Epithelial cell of prostate (primary cell): ENCODE measurements around the gene AP1B1.
A peak's percentile ranks its signal among the peaks of the same experiment; 100 is the strongest.
"Not testable (repeated sequence)": the region's sequence is repeated elsewhere in the genome, so short reads cannot be mapped to it uniquely, and the experiment has no call there.

Experiments used
- DNase-seq: peaks from one replicate; pipeline ENCODE4 v3.0.0-alpha.2; 2011; ENCODE audit warnings: low read depth, low spot score
- H3K27ac ChIP-seq: fragments of 450-650 bp; 2 replicates; pipeline ENCODE4 v1.5.1; 2017; ENCODE audit warnings: mild to moderate bottlenecking

Gene AP1B1

GRCh38 chr22:29387921-29388758, at the start of gene AP1B1:
Gene AP1B1 (minus strand): TSS chr22:29388570. CDS start chr22:29367243, 21,327 bp downstream.
- H3K27ac ChIP-seq = peak within 1 kb of the TSS; percentile 45
- peak; percentile 46 for DNase-seq

- DNase-seq = no peak
- no peak overlapping the region for H3K27ac ChIP-seq
Measured at GRCh38 chr22:29435236-29436136, 47.1 kb upstream of the AP1B1 start.

DNA sequence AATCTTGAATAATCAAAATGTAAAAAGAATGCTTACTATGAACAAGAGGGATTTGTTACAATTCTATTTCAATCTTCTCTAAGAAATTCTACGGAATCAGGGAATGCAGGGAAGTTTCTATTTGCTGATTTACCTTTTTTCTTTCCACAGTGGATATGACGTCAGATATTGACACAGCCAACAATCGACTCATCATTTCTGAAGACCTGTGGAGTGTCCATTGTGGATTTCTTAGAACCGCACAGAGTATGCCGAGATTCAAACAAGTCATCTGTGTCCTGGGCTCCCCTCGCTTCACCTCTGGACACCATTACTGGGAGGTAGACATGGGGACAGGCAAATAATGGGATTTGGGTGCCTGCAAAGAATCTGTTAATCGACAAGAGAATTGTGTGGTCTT, 45.9 kb upstream of the AP1B1 start:
- DNase-seq = no peak
- H3K27ac ChIP-seq = no peak overlapping the region

DNA sequence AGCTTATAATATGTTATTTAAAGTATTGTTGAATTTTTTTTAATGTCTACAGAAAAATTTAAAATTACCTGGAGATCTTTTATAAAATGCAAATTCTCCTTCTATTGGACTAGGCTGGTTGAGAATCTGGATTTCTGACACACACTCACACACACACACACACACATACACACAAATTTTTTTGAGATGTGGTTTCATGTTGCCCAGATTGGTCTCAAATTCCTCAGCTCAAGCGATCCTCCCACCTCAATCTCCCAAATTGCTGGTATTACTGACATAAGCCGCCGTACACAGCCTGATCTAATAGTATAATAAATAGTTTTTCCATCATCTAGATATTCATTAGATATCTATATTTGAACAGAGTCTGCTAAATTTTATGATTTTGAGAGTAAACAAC, 45.5 kb upstream of the AP1B1 start:
- H3K27ac ChIP-seq = no peak overlapping the region
- DNase-seq = no peak

DNA sequence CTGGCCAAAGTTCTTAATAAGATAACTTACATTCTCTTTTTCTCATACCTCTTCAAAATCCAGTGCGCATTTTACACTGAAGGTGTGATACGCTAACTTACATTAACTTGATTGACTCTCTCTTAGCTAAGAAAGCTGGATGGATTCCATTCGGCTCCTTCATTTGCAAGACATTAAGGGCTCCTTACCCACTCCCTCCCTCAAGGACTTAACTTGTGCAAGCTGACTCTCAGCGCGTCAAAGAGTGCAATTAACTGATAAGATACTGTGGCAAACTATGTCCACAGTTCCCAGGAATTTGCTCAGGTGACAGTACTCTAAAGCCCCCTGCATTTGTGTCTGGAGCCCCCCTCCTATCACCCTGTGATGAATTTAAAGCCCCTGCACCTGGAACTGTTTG, 43.6 kb upstream of the AP1B1 start:
- H3K27ac ChIP-seq = no peak overlapping the region
- DNase-seq = no peak

DNA sequence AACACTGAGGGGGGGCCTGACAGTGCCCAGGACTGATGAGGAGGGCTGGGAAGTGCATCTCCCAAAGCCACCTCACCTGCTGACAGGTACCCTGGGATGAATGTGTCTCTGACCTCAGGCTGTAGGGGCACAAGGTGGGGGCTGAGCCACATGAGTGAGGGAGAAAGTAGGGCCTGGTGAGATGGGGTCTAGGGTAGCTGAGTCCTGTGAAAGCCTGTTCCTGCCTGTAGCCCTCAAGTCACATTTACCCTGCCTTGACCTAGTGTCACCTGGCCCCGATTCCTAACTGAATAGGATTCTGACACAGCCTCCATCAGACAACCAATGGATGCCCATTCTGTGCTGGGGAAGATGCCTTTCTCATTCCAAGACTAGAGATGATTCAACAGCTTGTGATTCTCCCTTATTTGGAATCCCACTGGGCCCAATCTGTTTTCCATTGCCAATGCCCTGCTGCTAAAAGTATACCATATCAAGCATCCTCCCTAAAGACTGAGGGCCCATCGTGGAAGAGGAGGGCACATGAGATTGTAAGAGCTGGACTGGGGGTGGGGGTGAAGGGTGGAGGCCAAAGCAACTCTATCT, 38.9 kb upstream of the AP1B1 start:
- H3K27ac ChIP-seq = no peak overlapping the region
- DNase-seq = no peak

GRCh38 chr22:29426476-29426875, 38.1 kb upstream of the AP1B1 start:
- H3K27ac ChIP-seq = no peak overlapping the region
- no peak for DNase-seq

GRCh38 chr22:29418704-29419103, 30.3 kb upstream of the AP1B1 start:
- DNase-seq, H3K27ac ChIP-seq: not testable (repeated sequence)

DNA sequence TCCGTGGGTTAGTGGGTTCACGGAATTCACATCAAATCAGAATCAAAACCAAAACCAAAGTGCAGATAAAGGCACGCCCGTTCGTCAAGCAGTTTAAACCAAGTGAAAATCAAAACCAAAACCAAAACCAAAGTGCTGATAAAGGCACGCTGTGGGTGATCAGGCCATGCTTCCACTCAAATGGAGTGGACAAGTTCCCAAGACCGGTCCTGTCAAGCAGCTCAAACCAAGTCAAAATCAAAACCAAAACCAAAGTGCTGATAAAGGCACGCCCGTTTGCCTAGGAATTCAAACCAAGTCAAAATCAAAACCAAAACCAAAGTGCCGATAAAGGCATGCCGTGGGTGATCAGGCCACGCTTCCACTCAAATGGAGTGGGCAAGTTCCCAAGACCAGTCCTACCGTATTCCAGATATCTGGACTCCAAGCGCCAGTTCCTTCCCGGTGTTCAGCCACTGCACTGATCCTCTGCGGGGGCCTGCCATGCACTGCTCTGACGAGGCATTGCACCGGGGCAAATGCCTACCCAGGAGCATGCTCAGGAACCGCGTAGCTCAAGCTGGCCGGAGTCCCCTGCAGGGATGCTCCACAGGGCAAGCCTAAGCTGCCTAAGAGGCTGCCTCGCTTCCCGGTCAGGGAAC, 26.7 kb upstream of the AP1B1 start:
- not testable (repeated sequence) for DNase-seq, H3K27ac ChIP-seq

DNA sequence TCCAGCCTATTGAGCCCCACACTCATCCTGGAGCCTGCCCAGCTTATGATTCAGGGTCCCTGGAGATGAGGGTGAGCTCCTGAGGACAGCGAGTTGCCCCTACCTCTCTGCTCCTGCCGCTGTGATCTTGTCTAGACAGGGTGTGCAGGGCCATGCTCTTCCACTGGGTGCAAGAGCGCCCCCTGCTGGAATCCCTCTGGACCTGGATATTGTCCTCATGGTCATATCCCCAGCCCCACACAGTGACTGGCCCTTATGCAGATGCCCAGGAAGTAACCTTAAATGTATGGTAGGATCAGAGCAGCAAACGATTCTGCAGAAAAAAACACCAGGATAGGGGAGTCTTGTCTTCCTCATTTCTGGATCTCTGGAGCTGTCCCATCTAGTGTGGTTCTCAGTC, 24.4 kb upstream of the AP1B1 start:
- not testable (repeated sequence) for H3K27ac ChIP-seq, DNase-seq

- H3K27ac ChIP-seq, DNase-seq: not testable (repeated sequence)
Measured at GRCh38 chr22:29411569-29412211, 23.3 kb upstream of the AP1B1 start.

DNA sequence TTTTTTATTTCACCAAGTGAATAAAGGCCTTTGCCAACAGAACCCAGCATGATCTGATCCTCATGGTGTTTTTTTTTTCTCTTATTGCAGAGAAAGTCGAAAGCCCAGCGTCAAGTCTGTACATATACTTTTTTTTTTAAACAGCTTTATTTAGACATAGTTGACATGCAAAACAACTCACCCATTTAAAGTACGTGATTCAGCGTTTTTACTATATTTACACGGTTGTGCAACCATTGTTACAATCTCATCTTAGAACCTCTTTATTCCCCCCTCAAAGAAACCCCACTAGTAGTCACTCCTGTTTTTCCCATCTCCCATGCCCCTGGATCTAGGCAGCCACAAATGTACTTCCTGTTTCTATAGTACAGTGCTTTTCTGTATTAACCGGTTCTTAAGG, 20.6 kb upstream of the AP1B1 start:
- no peak overlapping the region for H3K27ac ChIP-seq
- DNase-seq = no peak

GRCh38 chr22:29401538-29401937, 13.2 kb upstream of the AP1B1 start:
- not testable (repeated sequence) for H3K27ac ChIP-seq

GRCh38 chr22:29400576-29400975, 12.2 kb upstream of the AP1B1 start:
- no peak overlapping the region for H3K27ac ChIP-seq
- DNase-seq = no peak

More at GRCh38 chr22:29401538-29401937, 13.2 kb upstream of the AP1B1 start:
- not testable (repeated sequence) for DNase-seq

DNA sequence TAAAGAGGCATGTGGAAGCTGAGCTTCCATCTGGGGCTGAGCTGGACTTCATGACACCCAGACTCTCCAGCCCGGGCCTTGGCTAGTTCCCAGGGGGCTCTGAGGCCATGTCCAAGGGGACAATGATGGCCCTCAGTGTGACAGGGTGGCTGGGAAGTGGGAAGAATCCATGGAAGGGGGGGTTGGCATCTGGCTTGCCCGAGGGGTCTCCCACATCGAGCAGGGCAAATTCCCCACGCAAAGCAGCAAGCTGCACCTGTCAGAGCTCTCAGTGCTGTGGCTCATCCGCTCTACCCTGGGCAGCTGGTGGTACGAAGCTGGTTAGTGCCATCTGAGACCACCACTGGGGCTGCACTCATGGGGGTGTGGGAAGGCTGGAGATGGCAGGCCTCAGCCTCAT, 9.4 kb upstream of the AP1B1 start:
- no peak overlapping the region for H3K27ac ChIP-seq
- no peak for DNase-seq

- no peak overlapping the region for H3K27ac ChIP-seq
- no peak for DNase-seq
Measured at GRCh38 chr22:29396126-29396525, 7.8 kb upstream of the AP1B1 start.

DNA sequence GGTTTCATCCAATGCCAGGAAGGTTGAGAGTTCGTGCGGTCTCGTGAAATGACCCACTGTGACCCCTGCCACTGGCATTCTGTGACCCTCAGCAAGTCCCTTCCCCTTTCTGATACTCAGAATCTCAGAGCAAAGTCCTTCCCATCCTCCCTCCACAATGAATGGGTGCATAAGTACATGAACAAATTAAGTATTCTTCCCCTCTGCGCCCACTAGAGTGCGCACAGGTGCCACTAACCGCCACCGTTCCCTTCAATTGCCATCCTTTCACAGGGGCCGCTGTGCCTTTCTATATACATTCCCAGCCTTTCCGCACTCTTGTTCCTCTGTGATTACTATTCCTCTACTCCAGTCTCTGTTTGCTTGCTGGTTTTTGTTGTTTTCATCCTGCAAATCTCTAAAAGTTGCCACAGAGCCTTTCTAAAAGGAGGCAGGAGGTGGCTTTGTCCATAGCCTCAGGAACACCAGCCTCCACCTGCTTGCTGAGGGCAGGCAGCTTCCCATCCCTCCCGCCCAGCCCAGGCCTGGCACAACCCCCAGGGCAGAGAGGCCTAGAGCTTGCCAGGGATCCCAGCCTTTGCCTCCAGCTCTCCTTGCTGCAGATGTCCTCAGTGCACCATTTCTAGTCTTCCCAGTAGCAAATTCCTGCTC, 6.7 kb upstream of the AP1B1 start:
- no peak for DNase-seq
- no peak overlapping the region for H3K27ac ChIP-seq

- H3K27ac ChIP-seq = no peak overlapping the region
- DNase-seq = no peak
Measured at GRCh38 chr22:29393019-29393608, 4.7 kb upstream of the AP1B1 start.

DNA sequence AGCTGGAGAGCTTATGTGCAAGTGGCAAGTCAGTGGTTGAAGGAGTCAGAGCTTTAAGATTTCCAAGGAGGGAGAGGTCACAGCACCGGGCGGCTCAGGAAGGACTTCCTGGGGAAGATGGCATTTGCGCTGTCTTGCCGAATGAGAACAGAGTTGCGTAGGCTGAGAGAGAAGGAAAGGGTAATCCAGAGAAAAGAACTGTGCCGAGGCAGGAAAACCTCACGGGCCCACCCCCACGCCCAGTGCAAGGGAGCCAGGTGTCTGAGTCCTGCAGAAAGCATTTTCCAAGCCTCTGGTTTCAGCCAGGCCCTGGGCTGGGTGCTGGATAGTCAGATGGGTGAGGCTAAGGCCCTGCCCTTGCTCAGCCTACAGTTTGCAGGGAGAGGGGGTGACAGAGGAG, 3.2 kb upstream of the AP1B1 start:
- no peak for DNase-seq
- H3K27ac ChIP-seq = no peak overlapping the region
